ENCODE measurements around the gene RFC2. TPM values are rescaled to one million over a fixed set of nuclear protein-coding genes. Genes with fewer than 3 reads are reported as not detected.
A peak's percentile ranks its signal among the peaks of the same experiment; 100 is the strongest.

The RFC2 gene
- total RNA-seq, 1 experiment from 2014 or later, result 75.6 TPM

DNA sequence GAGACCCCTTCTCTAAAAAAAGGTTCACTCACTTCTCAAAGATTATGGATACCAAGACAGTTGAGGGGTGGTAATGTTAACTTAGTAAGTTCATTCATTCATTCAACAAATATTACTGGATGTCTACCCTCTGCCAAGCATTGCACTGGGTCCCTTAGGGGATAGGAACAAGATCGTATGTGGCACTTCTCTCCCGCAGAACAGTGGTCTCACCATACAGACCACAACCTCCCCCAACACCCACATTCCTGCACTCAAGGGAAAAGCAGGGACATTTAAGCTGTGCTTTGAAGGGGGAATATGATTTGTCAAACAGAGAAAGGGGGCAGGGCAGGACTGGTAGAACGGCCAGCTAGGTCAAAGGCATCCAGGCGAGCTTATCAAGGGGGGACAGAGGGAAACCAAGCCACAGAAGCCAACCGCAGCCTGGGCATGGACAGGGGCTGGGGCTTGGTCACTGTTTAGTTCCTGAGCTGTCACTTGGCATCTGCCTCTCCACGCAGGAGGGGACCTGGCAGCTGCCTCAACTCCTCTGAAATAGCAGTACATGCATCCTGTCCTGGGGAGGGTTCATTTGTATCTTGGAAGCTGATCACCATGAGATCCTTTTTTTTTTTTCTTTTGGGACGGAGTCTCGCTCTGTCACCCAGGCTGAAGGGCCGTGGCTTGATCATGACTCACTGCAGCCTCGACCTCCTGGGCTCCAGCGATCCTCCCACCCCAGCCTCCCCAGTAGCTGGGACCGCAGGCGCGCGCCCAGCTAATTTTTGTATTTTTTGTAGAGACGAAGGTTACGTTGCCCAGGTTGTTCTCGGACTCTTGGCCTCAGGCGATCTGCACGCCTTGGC lies 34.1 kb upstream of the RFC2 start:
- Histone ChIP-seq H3K79me2 (ENCODE audit: insufficient read depth, low read length) (peaks cover 37% of the 10 kb centered on the region), H3K36me3 (ENCODE audit: control insufficient read depth in 1 of 2, insufficient read depth in 2 of 2, low read length in 2 of 2) (no peaks in the 10 kb centered on the region), H3K27ac (ENCODE audit: low read depth, low read length) (peak overlapping the region; percentile 33; the same call in 1 of the 2 replicates), H2AFZ (ENCODE audit: low read depth, low read length, poor library complexity, severe bottlenecking) (peak overlapping the region; percentile 99), H3K9me3 (ENCODE audit: control insufficient read depth in 1 of 2, insufficient read depth in 1 of 2, low read depth in 1 of 2, low read length in 2 of 2) (no peaks in the 10 kb centered on the region), H3K4me2 (ENCODE audit: low read length) (peak overlapping the region; percentile 100), H3K4me3 (replicated peaks in 1 of 2; ENCODE audit: low read depth in 1 of 2, low read length in 2 of 2) (peak overlapping the region; percentile 55 to 76), H3K9me2 (ENCODE audit: insufficient read depth) (no peaks in the 10 kb centered on the region), H3K27me3 (ENCODE audit: insufficient read depth, low read length) (no peaks in the 10 kb centered on the region), H3K9ac (ENCODE audit: low read length) (peak overlapping the region; percentile 68), H4K20me1 (ENCODE audit: insufficient read depth) (no peaks in the 10 kb centered on the region), H3K4me1 (ENCODE audit: control insufficient read depth in 1 of 2, insufficient read depth in 2 of 2, low read length in 2 of 2) (peaks cover 43 to 70% of the 10 kb centered on the region in 2 experiments)
- intact Hi-C loops (cut with micrococcal nuclease), result no loop called here
- ChIA-PET RAD21 (ENCODE audit: low non-redundant PET in 1 of 2, low total read pairs in 2 of 2, uncharacterized antibody in 2 of 2, unreplicated experiment in 2 of 2) (interaction anchor here in 1 of 2 experiments (0.5 kb wide), 1 partner anchor 18 kb away, joined by 4 read pairs; no protein-coding TSS in a partner anchor), POLR2A (interaction anchor here (0.6 to 2.2 kb wide), 3 partner anchors 9 to 84 kb away, joined by 3 to 9 read pairs (median 3); no protein-coding TSS in a partner anchor), CTCF (interaction anchor here (3.1 kb wide), 1 partner anchor 13 kb away, joined by 18 read pairs; no protein-coding TSS in a partner anchor)
- ATAC-seq (no peak), DNase-seq (ENCODE audit: low read depth, low spot score) (no peak)
- TF ChIP-seq, protein P1, sequence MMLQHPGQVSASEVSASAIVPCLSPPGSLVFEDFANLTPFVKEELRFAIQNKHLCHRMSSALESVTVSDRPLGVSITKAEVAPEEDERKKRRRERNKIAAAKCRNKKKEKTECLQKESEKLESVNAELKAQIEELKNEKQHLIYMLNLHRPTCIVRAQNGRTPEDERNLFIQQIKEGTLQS (IDR thresholded peaks at IDR 0.05), result no peak
- TF ChIP-seq, protein P2, sequence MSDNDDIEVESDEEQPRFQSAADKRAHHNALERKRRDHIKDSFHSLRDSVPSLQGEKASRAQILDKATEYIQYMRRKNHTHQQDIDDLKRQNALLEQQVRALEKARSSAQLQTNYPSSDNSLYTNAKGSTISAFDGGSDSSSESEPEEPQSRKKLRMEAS (IDR thresholded peaks at IDR 0.05), result no peak
- TF ChIP-seq POLR2A (IDR thresholded peaks at IDR 0.05; ENCODE audit: borderline replicate concordance, extremely low read depth, insufficient read depth, insufficient read length), result no peak
- no peak for TF ChIP-seq EZH2 (IDR thresholded peaks at IDR 0.05)
- TF ChIP-seq EGR1 (IDR thresholded peaks at IDR 0.05; ENCODE audit: low read depth), result no peak
- TF ChIP-seq, protein P3, sequence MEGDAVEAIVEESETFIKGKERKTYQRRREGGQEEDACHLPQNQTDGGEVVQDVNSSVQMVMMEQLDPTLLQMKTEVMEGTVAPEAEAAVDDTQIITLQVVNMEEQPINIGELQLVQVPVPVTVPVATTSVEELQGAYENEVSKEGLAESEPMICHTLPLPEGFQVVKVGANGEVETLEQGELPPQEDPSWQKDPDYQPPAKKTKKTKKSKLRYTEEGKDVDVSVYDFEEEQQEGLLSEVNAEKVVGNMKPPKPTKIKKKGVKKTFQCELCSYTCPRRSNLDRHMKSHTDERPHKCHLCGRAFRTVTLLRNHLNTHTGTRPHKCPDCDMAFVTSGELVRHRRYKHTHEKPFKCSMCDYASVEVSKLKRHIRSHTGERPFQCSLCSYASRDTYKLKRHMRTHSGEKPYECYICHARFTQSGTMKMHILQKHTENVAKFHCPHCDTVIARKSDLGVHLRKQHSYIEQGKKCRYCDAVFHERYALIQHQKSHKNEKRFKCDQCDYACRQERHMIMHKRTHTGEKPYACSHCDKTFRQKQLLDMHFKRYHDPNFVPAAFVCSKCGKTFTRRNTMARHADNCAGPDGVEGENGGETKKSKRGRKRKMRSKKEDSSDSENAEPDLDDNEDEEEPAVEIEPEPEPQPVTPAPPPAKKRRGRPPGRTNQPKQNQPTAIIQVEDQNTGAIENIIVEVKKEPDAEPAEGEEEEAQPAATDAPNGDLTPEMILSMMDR (IDR thresholded peaks at IDR 0.05 in 2 of 3, conservative IDR thresholded peaks at IDR 0.05 in 1 of 3; ENCODE audit: borderline replicate concordance in 1 of 3, insufficient read depth in 1 of 3, low read depth in 2 of 3, low read length in 2 of 3), result no peak
- TF ChIP-seq SIN3A (IDR thresholded peaks at IDR 0.05; ENCODE audit: low read depth), result no peak
- TF ChIP-seq RAD21 (IDR thresholded peaks at IDR 0.05; ENCODE audit: low read depth), result no peak
- TF ChIP-seq CBX3 (IDR thresholded peaks at IDR 0.05; ENCODE audit: low read depth), result no peak
- TF ChIP-seq ZNF274 (IDR thresholded peaks at IDR 0.05; ENCODE audit: low read depth, low read length), result no peak
- TSS peak; percentile 52 for BruUV-seq (replicated peaks)
